EL (cell line): ENCODE results near the gene ANG.
"Not testable (repeated sequence)": the region's sequence is repeated elsewhere in the genome, so short reads cannot be mapped to it uniquely, and the experiment has no call there.

Experiments
- DNase-seq: peaks from one replicate; pipeline ENCODE4 v3.0.0-alpha.2; 2016

ANG gene

GRCh38 chr14:20688167-20688839, at the start of gene ANG:
TSS of gene ANG (plus strand) at chr14:20688764. CDS start at chr14:20693565, 4,801 bp downstream.
- DNase-seq, result no peak

GRCh38 chr14:20641591-20641990, 47.0 kb upstream of the ANG start, which contains the start of gene OR6S1:
TSS of gene OR6S1 (minus strand) at chr14:20641691. CDS start at chr14:20641691, 0 bp downstream.
- DNase-seq, result no peak

- DNase-seq, result no peak
Observed at GRCh38 chr14:20642182-20642581, 46.4 kb upstream of the ANG start.

GRCh38 chr14:20642755-20643154, 45.8 kb upstream of the ANG start:
- not testable (repeated sequence) for DNase-seq

- no peak for DNase-seq
Observed at GRCh38 chr14:20644520-20644919, 44.0 kb upstream of the ANG start.

- no peak for DNase-seq
Observed at GRCh38 chr14:20645481-20645880, 43.1 kb upstream of the ANG start.

GRCh38 chr14:20652996-20653975, 35.3 kb upstream of the ANG start:
- peak; percentile 88 for DNase-seq

GRCh38 chr14:20655851-20656250, 32.7 kb upstream of the ANG start:
- DNase-seq, result no peak

GRCh38 chr14:20656274-20656673, 32.3 kb upstream of the ANG start:
- no peak for DNase-seq

- peak; percentile 38 for DNase-seq
Observed at GRCh38 chr14:20657216-20658211, 31.1 kb upstream of the ANG start.

GRCh38 chr14:20658246-20658645, 30.3 kb upstream of the ANG start:
- DNase-seq, result no peak

GRCh38 chr14:20659336-20659735, 29.2 kb upstream of the ANG start:
- no peak for DNase-seq

- no peak for DNase-seq
Observed at GRCh38 chr14:20659813-20660395, 28.7 kb upstream of the ANG start.

- DNase-seq, result no peak
Observed at GRCh38 chr14:20661197-20661596, 27.4 kb upstream of the ANG start.

- DNase-seq, result peak; percentile 86
Observed at GRCh38 chr14:20662968-20663732, 25.4 kb upstream of the ANG start.

- DNase-seq, result not testable (repeated sequence)
Observed at GRCh38 chr14:20666400-20666961, 22.1 kb upstream of the ANG start.

GRCh38 chr14:20667957-20668356, 20.6 kb upstream of the ANG start:
- no peak for DNase-seq

GRCh38 chr14:20668969-20669368, 19.6 kb upstream of the ANG start:
- DNase-seq, result peak; percentile 11

GRCh38 chr14:20671597-20672283, 16.8 kb upstream of the ANG start:
- DNase-seq, result no peak

GRCh38 chr14:20675669-20676068, 12.9 kb upstream of the ANG start:
- no peak for DNase-seq
